ENCODE data around the gene FAM3A.

The FAM3A gene

DNA sequence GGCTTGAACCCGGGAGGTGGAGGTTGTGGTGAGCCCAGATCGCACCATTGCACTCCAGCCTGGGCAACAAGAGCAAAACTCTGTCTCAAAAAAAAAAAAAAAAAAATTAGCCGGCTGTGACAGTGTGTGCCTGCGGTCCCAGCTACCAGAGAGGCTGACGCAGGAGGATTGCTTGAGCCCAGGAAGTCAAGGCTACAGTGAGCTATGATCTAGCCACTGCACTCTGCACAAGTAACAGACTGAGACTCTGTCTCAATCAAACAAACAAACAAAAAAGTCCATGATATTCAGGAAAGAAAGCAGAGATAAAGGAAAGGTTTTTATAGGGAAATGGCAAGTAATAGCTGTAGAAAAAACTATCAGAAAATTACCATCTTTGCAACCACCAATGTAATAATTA is 34.8 kb downstream of the FAM3A start:
- TF ChIP-seq, protein P1, sequence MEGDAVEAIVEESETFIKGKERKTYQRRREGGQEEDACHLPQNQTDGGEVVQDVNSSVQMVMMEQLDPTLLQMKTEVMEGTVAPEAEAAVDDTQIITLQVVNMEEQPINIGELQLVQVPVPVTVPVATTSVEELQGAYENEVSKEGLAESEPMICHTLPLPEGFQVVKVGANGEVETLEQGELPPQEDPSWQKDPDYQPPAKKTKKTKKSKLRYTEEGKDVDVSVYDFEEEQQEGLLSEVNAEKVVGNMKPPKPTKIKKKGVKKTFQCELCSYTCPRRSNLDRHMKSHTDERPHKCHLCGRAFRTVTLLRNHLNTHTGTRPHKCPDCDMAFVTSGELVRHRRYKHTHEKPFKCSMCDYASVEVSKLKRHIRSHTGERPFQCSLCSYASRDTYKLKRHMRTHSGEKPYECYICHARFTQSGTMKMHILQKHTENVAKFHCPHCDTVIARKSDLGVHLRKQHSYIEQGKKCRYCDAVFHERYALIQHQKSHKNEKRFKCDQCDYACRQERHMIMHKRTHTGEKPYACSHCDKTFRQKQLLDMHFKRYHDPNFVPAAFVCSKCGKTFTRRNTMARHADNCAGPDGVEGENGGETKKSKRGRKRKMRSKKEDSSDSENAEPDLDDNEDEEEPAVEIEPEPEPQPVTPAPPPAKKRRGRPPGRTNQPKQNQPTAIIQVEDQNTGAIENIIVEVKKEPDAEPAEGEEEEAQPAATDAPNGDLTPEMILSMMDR (IDR thresholded peaks at IDR 0.05; ENCODE audit: low read depth, low read length, missing control alignments), result no peak
- Histone ChIP-seq H3K27ac (no peak overlapping the region), H3K4me3 (ENCODE audit: low read depth, low read length) (no peak overlapping the region), H3K27me3 (replicated peaks) (no peaks in the 10 kb centered on the region), H3K36me3 (replicated peaks) (no peaks in the 10 kb centered on the region)
- in situ Hi-C loops (cut with HindIII; ENCODE audit: low pct_ligation_motif_present, low sequenced_read_pairs), result no loop called here
- DNase-seq, result no peak

DNA sequence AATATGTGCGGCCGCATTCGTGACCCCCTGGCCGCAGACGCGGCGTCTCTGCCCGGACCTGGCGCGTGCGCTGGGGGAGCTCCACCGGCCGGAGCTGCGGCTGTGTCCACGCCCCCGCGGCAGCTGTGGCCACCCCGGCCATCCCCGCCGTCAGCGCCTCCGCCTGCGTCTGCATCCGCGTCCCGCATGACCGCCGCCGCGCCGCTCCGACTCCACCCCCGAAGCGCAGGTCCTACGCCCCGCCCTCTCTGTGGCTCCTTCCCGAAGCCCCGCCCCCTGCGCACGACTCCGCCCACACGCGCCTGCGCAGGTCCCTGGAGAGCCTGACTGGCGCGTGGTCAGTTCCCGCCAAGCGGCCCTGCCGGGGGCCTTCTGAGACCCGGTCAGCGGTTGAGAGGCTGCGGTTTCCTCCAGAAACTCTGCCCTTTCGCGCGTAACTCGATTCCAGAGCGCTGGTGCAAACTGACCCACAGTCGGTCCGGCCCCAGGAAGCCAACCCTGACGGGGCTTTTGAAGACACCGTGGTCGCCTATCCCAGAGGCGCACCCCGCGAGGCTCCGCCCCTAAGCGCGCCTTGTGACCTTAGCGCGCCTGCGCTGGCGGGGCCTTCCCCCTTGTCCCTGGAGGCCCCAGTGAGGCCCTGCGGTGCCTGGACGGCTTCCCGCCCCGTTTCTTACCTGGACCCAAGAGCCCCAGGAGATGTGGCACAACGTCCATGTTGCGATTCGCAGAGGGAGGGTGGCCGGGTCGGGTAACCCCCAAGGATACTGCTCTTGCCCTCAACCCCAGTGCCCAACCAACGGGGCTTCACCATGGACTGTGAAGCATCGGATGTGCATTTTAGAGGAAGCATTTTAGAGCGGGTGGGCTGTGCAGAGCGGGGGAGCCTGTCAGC is 37.1 kb downstream of the FAM3A start, which contains the start of gene LAGE3:
LAGE3 (minus strand) TSS at position 554 of the 895 bp plus-strand sequence; CDS start at position 188, 366 bp downstream.
- Histone ChIP-seq H3K27ac (peak within 1 kb of the TSS; percentile 34), H3K27me3 (replicated peaks) (no peaks in the 10 kb centered on the region), H3K4me3 (ENCODE audit: low read depth, low read length) (peak within 1 kb of the TSS; percentile 51), H3K36me3 (replicated peaks) (no peaks in the 10 kb centered on the region)
- DNase-seq, result peak; percentile 79
- in situ Hi-C loops (cut with HindIII; ENCODE audit: low pct_ligation_motif_present, low sequenced_read_pairs), result no loop called here
- TF ChIP-seq, protein P1 (IDR thresholded peaks at IDR 0.05; ENCODE audit: low read depth, low read length, missing control alignments), result no peak

- Histone ChIP-seq H3K27me3 (replicated peaks) (no peaks in the 10 kb centered on the region), H3K4me3 (ENCODE audit: low read depth, low read length) (peak overlapping the region; percentile 51), H3K36me3 (replicated peaks) (peaks cover 3% of the 10 kb centered on the region), H3K27ac (no peak overlapping the region)
- no peak for DNase-seq
- in situ Hi-C loops (cut with HindIII; ENCODE audit: low pct_ligation_motif_present, low sequenced_read_pairs), result no loop called here
- TF ChIP-seq, protein P1 (IDR thresholded peaks at IDR 0.05; ENCODE audit: low read depth, low read length, missing control alignments), result no peak
Measured at GRCh38 chrX:154477891-154478477, 38.0 kb downstream of the FAM3A start.

- DNase-seq, result no peak
- Histone ChIP-seq H3K36me3 (replicated peaks) (peaks cover 4% of the 10 kb centered on the region), H3K27ac (no peak overlapping the region), H3K27me3 (replicated peaks) (no peaks in the 10 kb centered on the region), H3K4me3 (ENCODE audit: low read depth, low read length) (no peak overlapping the region)
- TF ChIP-seq, protein P1 (IDR thresholded peaks at IDR 0.05; ENCODE audit: low read depth, low read length, missing control alignments), result no peak
- in situ Hi-C loops (cut with HindIII; ENCODE audit: low pct_ligation_motif_present, low sequenced_read_pairs), result no loop called here
Measured at GRCh38 chrX:154476821-154477220, 39.2 kb downstream of the FAM3A start.

GRCh38 chrX:154473683-154474082 is 42.3 kb downstream of the FAM3A start:
- DNase-seq, result no peak
- TF ChIP-seq, protein P1 (IDR thresholded peaks at IDR 0.05; ENCODE audit: low read depth, low read length, missing control alignments), result no peak
- H3K27me3 ChIP-seq (replicated peaks), result no peaks in the 10 kb centered on the region
- H3K4me3 ChIP-seq (ENCODE audit: low read depth, low read length), result no peak overlapping the region
- H3K36me3 ChIP-seq (replicated peaks), result peaks cover 10% of the 10 kb centered on the region
- in situ Hi-C loops (cut with HindIII; ENCODE audit: low pct_ligation_motif_present, low sequenced_read_pairs), result no loop called here
- no peak overlapping the region for H3K27ac ChIP-seq

Data from brain microvascular endothelial cell (primary cell).